SH-SY5Y (cell line): ENCODE measurements around the gene PAM16.

Experiments used
- GATA2 ChIP-seq: IDR thresholded peaks from 2 replicates; pipeline ENCODE4 v1.6.1; 2011; ENCODE audit warnings: mild to moderate bottlenecking, low read depth, low read length
- GATA3 ChIP-seq: IDR thresholded peaks from 2 replicates; pipeline ENCODE4 v1.6.1; 2011; ENCODE audit warnings: low read depth, mild to moderate bottlenecking, low read length, moderate library complexity

- no peak for TF ChIP-seq GATA3
- TF ChIP-seq GATA2 = no peak
Measured at GRCh38 chr16:4325253-4325758, 25.8 kb downstream of the PAM16 start.
